Stimulated activated naive CD8-positive, alpha-beta T cell treated with anti-CD3 and anti-CD28 coated beads, Interleukin-15, Interleukin-2, amounts not matched to agents 100 ng/mL and 50 ng/mL, for 24 hours (primary cell): ENCODE results near the gene PATZ1.
"Not testable (repeated sequence)": the region's sequence is repeated elsewhere in the genome, so short reads cannot be mapped to it uniquely, and the experiment has no call there.

Source experiments
- H3K27ac Mint-ChIP-seq: one replicate; pipeline ENCODE4 v1.8.0; 2021; ENCODE audit warnings: mild to moderate bottlenecking, mixed read lengths
- H3K27me3 Mint-ChIP-seq: one replicate; pipeline ENCODE4 v1.8.0; 2021; ENCODE audit warnings: mixed read lengths
- H3K36me3 Mint-ChIP-seq: one replicate; pipeline ENCODE4 v1.8.0; 2021; ENCODE audit warnings: low read depth, mixed read lengths
- H3K4me1 Mint-ChIP-seq: one replicate; pipeline ENCODE4 v1.8.0; 2021; ENCODE audit warnings: low read depth, mixed read lengths
- H3K4me3 Mint-ChIP-seq: one replicate; pipeline ENCODE4 v1.8.0; 2021; ENCODE audit warnings: mild to moderate bottlenecking, mixed read lengths
- H3K9me3 Mint-ChIP-seq: one replicate; pipeline ENCODE4 v1.8.0; 2021; ENCODE audit warnings: mixed read lengths

Gene PATZ1

DNA sequence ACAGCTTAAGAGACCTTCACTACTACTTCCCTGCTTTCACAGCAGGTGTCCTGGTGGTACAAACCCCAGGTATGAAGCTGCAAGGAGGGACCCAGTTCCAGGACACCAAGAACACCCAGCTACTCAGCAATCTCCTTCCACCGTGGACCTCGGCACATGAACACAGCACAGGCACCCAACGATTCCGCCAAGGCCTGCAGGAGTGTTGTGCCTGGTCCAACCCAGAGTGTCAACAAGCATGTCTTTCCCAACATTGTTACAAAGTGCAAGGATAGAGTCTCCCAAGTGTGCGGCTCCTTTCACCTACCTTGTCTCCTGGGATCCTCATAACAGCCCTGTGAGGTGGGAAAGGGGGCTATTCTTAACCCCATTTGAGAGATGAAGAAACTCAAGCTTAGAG, 11.8 kb downstream of the PATZ1 start:
- Mint-ChIP-seq H3K36me3 (peaks cover 83% of the 10 kb centered on the region), H3K27ac (peak overlapping the region; percentile 29), H3K27me3 (no peaks in the 10 kb centered on the region), H3K9me3 (no peaks in the 10 kb centered on the region), H3K4me1 (peaks cover 51% of the 10 kb centered on the region), H3K4me3 (no peak overlapping the region)

DNA sequence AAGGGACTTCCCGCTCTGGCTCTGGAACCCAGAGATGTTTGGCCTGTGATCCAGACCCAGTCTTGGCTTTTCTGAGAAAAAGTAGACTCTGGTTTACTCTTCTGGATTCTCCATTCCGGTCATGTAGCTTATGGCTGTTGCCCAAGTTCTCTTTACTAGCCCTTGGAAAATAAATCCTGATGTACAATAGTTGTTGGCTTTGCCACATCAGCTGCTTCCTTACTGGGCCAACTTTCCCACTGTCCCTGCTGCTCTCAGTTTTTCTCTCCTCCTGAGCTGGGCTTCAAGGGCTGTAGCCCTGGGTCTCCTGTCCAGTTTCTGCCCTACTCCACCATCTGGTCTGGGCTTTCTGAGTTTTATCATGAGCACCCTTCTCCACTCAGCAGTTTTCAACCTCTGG, 12.5 kb downstream of the PATZ1 start:
- H3K4me3 Mint-ChIP-seq: no peak overlapping the region
- H3K27me3 Mint-ChIP-seq: no peaks in the 10 kb centered on the region
- peaks cover 47% of the 10 kb centered on the region for H3K4me1 Mint-ChIP-seq
- H3K9me3 Mint-ChIP-seq: no peaks in the 10 kb centered on the region
- peak overlapping the region; percentile 29 for H3K27ac Mint-ChIP-seq
- H3K36me3 Mint-ChIP-seq: peaks cover 85% of the 10 kb centered on the region

DNA sequence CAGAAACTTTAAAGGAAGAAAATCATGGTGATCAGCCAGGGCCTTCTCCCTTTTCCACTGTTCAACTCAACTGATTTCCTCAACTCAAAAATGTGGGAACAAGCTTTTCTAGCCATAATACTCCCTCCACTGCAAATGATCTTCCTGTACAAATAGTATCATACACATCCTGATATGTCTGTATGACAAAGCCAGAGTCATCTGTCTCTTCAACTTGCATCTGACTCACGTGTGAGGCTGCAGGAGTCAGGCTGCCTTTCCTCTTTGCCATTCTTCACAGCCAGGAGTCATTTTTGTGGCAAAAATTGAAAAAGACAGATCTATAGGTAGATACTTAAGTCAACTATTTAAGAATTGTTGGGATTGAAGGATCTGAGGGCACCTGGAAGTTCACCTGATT, 13.3 kb downstream of the PATZ1 start:
- H3K4me3 Mint-ChIP-seq: no peak overlapping the region
- H3K27ac Mint-ChIP-seq: no peak overlapping the region
- H3K27me3 Mint-ChIP-seq: no peaks in the 10 kb centered on the region
- H3K36me3 Mint-ChIP-seq: peaks cover 83% of the 10 kb centered on the region
- H3K4me1 Mint-ChIP-seq: peaks cover 41% of the 10 kb centered on the region
- H3K9me3 Mint-ChIP-seq: no peaks in the 10 kb centered on the region

DNA sequence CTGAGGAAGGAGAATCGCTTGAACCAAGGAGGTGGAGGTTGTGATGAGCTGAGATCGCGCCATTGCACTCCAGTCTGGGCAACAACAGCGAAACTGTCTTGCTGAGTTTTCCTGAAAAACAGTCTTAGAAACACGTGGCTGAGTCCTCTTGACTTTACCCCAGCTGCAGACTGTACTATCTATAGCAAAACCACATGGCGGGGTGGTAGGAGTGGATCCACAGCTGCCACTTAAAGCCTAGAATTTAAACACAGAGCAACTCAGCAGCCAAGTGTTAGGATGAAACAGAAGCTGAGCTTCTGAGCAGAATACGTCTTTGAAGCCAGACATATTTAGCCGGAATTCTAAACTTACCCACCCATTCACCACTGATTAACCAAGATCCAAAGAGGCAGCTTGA, 14.1 kb downstream of the PATZ1 start:
- H3K36me3 Mint-ChIP-seq: peaks cover 80% of the 10 kb centered on the region
- H3K27ac Mint-ChIP-seq: no peak overlapping the region
- H3K9me3 Mint-ChIP-seq: no peaks in the 10 kb centered on the region
- H3K4me1 Mint-ChIP-seq: peaks cover 32% of the 10 kb centered on the region
- no peaks in the 10 kb centered on the region for H3K27me3 Mint-ChIP-seq
- H3K4me3 Mint-ChIP-seq: no peak overlapping the region

DNA sequence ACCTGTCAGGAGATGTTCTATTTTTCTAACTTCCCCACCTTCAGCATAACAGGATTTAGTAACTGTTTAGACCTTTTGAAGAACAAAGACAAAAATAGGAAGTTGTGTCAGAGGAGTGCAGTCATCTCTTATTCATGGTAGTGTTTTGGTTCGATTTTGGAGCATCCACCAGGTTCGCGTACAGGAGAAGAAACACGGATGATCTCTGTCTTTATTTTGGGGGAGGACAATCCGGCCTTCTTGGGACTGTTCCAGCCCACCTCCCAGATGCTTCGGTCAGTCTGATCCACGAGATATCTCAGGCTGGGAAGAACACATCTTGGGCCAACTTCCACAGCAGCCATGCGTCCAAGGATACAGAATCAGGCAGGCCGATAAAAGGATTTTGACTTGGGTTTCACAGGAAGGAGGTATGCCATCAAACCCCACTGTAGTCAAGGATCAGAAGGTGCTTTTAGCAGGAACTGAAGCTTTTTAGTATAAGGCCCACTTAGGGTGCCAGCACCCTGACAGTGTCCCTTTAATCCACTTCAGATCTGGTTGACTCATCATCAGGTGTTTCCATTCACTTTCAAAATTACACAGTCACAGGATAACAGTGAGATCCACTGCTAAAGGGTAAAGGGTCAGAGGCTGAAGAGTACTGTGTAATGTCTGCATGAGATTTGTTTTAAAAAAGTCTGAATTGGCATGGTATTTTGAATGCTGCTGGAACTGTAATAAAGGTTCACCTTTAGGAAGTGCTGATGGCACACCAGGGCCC, 16.5 kb downstream of the PATZ1 start:
- H3K4me3 Mint-ChIP-seq: no peak overlapping the region
- peak overlapping the region; percentile 85 for H3K27ac Mint-ChIP-seq
- peaks cover 88% of the 10 kb centered on the region for H3K36me3 Mint-ChIP-seq
- H3K4me1 Mint-ChIP-seq: peaks cover 27% of the 10 kb centered on the region
- H3K27me3 Mint-ChIP-seq: no peaks in the 10 kb centered on the region
- H3K9me3 Mint-ChIP-seq: no peaks in the 10 kb centered on the region

DNA sequence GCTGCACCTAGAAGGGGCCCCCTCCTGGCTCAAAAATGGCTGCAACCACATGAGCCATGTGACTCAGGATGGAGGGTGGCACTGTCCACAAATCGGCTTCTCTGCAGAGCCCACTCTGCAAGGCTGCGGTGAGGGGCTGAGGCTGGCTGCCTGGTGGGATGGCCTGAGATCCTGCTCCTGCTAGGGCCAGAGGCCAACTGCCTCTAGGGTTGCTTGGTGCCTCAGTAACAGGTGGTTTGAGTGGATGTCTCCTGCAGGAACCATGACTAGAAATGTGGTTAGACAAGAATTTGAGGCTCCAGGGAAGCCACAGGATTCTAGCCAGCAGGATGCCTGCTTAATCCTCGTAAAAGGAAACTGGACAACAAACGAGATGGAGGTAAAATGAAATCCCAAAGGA, 17.1 kb downstream of the PATZ1 start:
- no peaks in the 10 kb centered on the region for H3K27me3 Mint-ChIP-seq
- peaks cover 86% of the 10 kb centered on the region for H3K36me3 Mint-ChIP-seq
- H3K4me3 Mint-ChIP-seq: no peak overlapping the region
- H3K27ac Mint-ChIP-seq: peak overlapping the region; percentile 41
- no peaks in the 10 kb centered on the region for H3K9me3 Mint-ChIP-seq
- H3K4me1 Mint-ChIP-seq: peaks cover 23% of the 10 kb centered on the region

DNA sequence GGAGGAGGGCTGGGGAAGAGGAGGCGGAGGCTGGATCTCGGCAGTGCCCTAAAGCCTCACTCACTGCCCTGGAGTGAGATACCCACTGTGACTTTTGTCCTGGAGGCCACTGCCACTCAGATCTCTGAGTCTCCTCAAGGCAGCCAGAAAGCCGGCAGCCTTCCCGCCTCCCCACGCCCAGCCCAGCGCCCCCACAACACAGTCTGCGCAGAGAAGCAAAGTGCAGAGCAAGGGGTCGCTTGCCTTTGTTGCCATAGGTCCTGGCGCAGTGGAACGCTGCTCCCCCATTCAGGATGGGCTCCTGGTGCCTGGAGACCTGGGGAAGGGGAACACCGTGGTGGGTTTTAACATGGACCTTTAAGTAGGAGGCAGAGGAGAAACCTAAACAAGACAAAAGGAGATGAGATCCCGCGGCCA, 17.6 kb downstream of the PATZ1 start:
- Mint-ChIP-seq H3K4me3 (no peak overlapping the region), H3K27ac (no peak overlapping the region), H3K36me3 (peaks cover 81% of the 10 kb centered on the region), H3K27me3 (no peaks in the 10 kb centered on the region), H3K9me3 (no peaks in the 10 kb centered on the region), H3K4me1 (peaks cover 23% of the 10 kb centered on the region)

DNA sequence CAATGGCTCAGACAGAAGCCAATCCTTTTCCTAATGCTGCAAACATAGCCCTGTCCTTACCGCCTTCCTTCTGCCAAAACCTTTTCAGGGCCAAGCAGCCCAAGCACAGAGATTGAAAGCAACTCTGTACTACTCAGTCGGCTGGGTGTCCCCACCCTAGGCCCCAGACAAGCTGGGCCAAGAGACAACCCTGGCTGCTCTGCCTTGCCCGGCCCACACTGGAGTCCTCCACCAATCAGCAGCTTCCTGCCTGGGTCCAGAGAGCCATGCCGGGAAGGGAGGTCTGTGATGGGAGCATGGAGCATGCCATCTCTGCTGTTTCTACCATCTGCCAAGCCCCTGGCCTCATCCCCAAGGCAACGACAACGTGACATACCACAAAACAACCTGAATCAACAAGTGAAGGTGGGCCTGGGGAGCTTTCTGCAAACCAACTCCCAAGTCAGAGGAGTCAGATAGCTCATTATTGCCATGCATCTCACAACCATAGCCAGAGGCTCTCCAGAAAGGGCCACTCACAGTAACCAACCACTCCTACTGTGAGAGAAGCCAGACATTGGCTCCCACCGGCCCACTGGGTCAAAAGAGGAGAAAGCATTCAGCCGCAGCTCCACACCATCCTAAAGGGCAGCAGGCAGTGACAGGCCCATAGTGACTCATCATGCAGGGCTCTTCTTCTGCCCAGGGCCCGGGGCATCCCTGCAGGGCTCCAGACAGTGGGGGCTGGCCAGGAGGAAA, 18.2 kb downstream of the PATZ1 start:
- Mint-ChIP-seq H3K27me3 (no peaks in the 10 kb centered on the region), H3K36me3 (peaks cover 77% of the 10 kb centered on the region), H3K9me3 (no peaks in the 10 kb centered on the region), H3K4me1 (peaks cover 21% of the 10 kb centered on the region), H3K27ac (peak overlapping the region; percentile 64), H3K4me3 (no peak overlapping the region)

DNA sequence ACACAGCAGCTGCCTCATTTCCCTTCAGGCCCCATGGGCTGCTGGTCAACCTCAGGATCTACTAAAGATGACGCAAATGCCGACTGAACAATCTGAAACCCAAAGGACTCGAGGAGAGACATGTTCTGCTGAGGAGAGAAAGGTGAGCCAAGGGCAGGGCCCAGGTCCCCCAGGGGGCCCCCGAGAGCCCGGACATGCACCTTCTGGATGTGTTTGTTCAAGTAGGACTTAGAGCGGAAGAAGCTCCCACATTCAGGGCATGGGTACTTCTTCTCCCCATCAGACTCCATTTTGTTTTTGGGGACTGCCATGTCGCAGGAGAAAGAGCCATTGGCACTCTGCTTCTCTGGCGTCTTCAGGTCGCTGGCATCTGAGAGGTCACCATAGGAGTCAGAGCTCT, 19.3 kb downstream of the PATZ1 start:
- peaks cover 19% of the 10 kb centered on the region for H3K4me1 Mint-ChIP-seq
- no peaks in the 10 kb centered on the region for H3K9me3 Mint-ChIP-seq
- no peaks in the 10 kb centered on the region for H3K27me3 Mint-ChIP-seq
- H3K27ac Mint-ChIP-seq: no peak overlapping the region
- no peak overlapping the region for H3K4me3 Mint-ChIP-seq
- H3K36me3 Mint-ChIP-seq: peaks cover 75% of the 10 kb centered on the region

DNA sequence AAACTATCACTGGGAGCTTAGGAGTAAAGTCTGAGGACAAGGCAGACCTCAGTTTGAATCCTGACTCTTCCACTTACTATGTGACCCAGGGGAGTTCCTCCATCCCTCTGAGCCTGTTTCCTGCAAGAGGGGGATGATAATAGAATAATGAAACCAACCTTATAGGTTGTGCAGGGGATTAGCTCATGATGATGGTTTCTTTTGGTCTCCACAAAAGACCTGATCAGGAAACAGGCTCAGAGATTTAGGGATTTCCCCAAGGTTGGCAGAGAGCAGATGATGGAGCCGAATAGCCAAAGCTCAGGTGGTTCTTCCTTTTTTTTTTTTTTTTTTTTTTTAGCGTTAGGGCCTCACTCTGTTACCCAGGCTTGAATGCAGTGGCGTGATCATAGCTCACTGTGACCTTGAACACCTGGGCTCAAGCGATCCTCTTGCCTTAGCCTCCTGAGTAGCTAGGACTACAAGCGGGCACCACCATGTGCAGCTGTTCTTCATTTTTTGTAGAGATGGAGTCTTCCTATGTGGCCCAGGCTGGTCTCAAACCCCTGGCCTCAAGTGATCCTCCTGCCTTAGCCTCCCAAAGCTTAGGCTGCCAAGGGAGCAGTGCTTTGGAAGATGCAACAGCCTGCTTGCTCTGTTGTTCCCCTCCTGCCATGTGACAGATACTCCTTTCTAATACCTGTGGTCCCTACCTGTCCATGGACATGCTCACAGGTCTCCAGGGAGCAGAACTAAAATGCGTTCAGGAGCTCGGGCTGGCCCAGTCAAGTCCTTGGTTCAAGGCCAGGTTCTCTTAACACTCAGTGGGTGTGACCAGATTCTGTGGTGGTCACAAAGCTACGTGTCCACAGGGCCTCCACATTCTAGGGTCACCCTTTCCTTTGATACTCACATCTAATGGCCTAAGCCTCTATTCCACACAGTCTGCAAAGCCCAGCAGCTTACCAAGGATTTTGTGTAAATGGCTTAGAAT, 22.3 kb downstream of the PATZ1 start:
- H3K27ac Mint-ChIP-seq: peak overlapping the region; percentile 42

DNA sequence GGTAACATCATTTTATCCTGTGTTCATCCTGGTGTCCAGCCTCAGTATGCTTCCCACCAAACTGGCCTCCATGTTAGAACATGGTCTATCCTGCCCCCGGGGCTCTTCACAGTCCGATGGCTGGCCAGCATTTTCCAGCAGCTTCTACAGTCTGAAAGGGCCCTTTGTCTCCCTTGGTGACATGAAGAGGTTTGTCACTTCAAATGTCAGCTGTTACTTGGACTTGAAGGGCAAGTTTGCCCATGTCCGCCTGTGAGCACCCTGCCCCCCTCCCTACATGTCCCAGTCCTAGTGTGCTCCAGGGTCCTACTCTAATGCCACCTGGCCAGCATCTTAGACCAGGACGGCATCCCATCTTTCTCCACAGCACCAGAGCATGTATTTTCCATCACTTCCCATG, 24.7 kb downstream of the PATZ1 start:
- H3K27ac Mint-ChIP-seq: peak overlapping the region; percentile 17
- H3K4me3 Mint-ChIP-seq: no peak overlapping the region
- H3K27me3 Mint-ChIP-seq: no peaks in the 10 kb centered on the region
- no peaks in the 10 kb centered on the region for H3K9me3 Mint-ChIP-seq
- H3K36me3 Mint-ChIP-seq: peaks cover 33% of the 10 kb centered on the region
- no peaks in the 10 kb centered on the region for H3K4me1 Mint-ChIP-seq

More for the DNA sequence above, 22.3 kb downstream of the PATZ1 start:
- no peak overlapping the region for H3K4me3 Mint-ChIP-seq
- H3K4me1 Mint-ChIP-seq: no peaks in the 10 kb centered on the region
- H3K27me3 Mint-ChIP-seq: no peaks in the 10 kb centered on the region
- peaks cover 49% of the 10 kb centered on the region for H3K36me3 Mint-ChIP-seq
- H3K9me3 Mint-ChIP-seq: no peaks in the 10 kb centered on the region

DNA sequence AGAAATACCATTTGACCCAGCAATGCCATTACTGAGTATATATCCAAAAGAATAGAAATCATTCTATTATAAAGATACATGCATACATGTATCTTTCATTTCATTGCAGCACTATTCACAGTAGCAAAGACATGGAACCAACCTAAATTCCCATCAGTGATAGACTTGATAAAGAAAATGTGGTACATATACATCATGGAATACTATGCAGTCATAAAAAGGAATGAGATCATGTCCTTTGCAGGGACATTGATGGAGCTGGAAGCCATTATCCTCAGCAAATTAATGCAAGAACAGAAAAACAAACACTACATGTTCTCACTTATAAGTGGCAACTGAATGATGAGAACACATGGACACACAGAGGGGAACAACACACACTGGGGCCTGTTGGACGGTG, 31.9 kb downstream of the PATZ1 start:
- not testable (repeated sequence) for H3K4me3 Mint-ChIP-seq, H3K27ac Mint-ChIP-seq, H3K9me3 Mint-ChIP-seq, H3K27me3 Mint-ChIP-seq, H3K4me1 Mint-ChIP-seq
- peaks cover 11% of the 10 kb centered on the region for H3K36me3 Mint-ChIP-seq

DNA sequence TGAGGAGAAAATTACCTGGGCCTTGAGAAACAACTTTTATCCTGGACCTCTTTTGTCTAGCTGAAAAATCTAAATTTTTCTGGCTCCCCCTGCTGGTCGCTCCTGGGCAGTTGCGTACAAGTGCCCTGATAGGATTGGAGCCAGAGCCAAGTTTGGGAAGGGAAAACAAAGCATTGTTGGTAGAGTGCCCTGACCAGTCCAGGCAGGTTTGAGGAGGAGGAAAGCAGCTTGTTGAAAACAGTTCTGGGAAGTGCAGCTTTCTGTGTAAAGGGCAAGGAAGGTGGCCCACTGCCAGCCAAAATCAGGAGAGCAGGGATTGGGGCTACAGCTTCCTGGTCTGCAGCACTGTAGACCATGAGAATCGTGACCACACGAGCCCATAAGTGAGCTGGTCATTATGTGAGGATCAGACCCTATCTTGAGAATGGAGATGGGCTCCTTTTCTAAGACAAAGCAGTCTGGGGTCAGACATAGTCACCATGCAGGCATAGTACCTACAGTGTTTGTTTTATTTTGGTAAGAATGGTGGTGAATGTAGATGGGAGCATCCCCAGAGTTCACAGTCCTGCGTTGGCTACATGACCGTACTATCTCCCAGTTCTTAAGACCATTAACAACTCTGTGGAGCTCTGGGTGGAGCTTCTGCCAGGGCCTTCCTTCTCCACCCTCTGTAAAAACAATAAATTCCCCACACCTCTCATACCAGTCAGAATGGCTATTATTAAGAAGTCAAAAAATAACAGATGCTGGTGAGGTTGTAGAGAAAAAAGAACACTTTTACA, 32.6 kb downstream of the PATZ1 start:
- Mint-ChIP-seq H3K27ac (no peak overlapping the region), H3K27me3 (no peaks in the 10 kb centered on the region), H3K4me3 (no peak overlapping the region), H3K4me1 (peaks cover 8% of the 10 kb centered on the region), H3K36me3 (peaks cover 11% of the 10 kb centered on the region), H3K9me3 (no peaks in the 10 kb centered on the region)

DNA sequence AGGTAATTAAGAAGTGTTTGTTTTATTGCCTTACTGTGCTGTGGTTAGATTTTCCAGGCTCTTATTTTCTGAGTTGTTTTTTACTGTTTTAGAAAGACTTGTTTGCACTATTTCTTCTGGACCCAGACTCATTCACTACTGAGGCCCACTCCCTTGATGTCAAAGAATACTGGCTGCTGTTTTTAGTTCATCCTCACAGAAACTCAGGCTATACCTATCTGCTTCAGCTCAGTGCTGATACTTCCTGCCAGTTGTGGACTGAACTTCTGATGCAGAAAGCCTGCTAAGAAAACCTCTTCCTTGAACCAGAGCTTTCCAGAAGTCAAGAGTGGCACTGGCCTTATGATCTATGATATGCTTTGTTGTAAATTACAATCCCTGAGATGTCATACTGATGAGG, 38.0 kb downstream of the PATZ1 start:
- peak overlapping the region; percentile 61 for H3K27ac Mint-ChIP-seq
- H3K27me3 Mint-ChIP-seq: no peaks in the 10 kb centered on the region
- H3K9me3 Mint-ChIP-seq: no peaks in the 10 kb centered on the region
- peaks cover 31% of the 10 kb centered on the region for H3K4me1 Mint-ChIP-seq
- peak overlapping the region; percentile 31 for H3K4me3 Mint-ChIP-seq
- no peaks in the 10 kb centered on the region for H3K36me3 Mint-ChIP-seq
